Superior temporal gyrus (tissue), 1 donor: ENCODE results near the gene EIF2AK3.
A peak's percentile ranks its signal among the peaks of the same experiment; 100 is the strongest.
"Not testable (repeated sequence)": the region's sequence is repeated elsewhere in the genome, so short reads cannot be mapped to it uniquely, and the experiment has no call there.

Experiments
- DNase-seq: peaks from one replicate; pipeline ENCODE4 v3.0.0-alpha.2; 2016; ENCODE audit errors: extremely low spot score

Gene EIF2AK3

DNA sequence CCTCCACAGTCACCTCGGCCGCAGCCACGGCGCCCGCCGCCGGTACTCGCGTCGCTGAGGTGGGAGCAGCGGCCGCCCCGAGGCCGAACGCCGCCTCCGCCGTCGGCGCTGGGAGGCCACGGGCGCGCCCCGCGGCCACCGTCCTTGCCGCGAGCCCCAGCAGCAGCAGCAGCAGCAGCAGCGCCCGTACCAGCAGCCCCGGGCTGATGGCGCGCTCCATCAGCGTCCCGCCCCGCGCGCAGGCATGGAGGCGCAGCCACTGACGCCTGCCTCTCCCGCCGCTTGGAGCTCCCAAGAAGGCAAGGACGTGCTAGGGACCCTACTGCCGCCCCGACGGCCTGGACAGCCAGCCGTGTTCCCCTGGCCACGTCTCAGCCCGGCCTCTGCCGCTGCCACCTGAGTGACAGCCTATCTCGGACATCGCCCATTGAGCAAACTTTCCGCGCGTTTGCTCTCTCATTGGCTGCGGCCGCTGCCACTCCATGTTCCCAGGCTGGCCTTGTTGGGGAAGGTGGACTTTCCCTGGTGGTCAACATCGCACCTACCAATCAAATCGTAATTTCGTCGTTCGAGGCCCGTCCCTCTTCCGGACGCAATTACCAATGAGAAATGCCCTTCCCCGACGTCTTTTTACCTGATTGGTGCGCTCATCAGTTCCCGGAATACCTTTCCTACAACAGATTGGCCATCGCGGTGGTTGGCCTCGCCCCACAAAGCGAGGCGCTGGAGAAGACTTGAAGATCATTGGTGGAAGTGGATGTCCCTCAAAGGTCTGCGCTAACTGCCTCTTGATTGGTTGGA, at the start of gene EIF2AK3:
Gene EIF2AK3 (minus strand): TSS at position 410 of the 801 bp plus-strand sequence. CDS start 190 bp downstream, at position 220.
- peak; percentile 100 for DNase-seq

DNA sequence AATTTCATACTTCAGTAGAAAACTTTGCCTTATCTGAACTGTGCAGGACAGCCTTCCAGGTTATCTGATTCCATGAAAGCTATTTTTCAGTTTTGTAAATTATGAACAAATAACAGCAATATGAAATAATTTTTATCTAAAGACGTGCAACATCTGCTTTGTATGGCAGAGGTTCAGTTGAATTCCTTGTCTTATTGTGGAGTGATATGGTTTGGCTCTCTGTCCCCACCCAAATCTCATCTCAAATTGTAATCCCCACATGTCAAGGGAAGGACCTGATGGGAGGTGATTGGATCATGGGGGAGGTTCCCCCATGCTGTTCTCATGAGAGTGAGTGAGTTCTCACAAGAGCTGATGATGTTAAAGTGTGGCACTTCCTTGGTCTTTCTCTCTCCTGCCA, 46.1 kb upstream of the EIF2AK3 start:
- no peak for DNase-seq

DNA sequence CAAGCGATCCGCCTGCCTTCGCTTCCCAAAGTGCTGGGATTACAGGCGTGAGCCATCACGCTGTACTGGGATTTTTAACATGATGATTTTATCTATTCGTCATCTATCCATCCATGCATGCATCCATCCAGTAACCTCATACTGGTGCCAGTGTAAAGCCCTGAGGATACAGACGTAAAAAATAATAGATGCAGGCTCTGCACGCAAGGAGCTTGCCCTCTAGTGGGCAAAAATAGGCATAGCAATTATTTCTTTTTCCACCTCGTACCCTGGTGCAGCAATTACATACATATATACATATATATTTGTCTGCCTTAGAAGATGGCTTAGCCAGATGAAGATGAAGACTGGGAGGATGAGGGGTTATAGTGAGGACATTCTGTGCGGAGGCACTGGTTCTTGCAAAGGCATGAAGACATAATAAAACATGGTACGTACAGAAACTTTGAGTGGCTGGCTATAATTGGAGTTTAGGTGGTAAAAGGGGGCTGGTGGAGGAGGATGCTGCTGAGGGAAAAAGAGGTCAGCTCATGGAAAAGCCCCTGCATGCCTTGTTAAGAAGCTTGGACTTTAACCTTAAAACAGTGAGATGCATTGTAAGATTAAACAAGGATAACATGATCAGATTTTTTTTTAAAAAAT, 44.6 kb upstream of the EIF2AK3 start:
- DNase-seq, result peak; percentile 80

DNA sequence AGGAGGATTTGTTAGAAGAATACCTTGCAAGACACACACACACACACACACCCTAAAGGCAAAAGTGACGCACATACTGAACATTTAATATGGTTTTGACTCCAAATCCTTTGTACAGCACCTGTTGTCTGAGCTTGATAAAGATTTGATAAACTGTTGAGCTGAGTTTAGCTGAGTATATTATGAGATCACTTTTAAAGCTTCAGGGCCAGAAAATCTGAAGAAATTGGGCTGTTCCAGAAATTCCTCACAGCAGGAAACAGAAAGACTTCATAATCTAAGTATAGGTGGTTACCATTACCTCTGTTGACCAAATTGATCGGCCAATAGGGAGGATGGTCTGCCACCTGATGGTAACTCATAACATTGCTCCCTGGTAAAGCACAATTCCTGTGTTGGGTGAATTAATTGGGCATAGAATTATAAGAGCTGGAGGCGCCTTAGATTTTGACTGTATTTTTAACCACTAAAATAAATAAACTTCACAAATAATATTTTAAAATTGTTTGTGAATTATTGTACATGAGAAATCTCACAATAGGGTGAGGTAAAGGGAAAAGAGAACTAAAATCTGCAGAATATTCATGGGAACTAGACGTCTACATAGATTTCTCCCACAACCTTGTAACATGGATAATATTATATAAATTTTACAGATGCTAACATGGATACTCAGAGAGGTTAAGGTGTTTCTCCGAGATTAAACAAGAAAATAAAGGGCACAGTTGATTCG, 42.4 kb upstream of the EIF2AK3 start:
- peak; percentile 37 for DNase-seq

DNA sequence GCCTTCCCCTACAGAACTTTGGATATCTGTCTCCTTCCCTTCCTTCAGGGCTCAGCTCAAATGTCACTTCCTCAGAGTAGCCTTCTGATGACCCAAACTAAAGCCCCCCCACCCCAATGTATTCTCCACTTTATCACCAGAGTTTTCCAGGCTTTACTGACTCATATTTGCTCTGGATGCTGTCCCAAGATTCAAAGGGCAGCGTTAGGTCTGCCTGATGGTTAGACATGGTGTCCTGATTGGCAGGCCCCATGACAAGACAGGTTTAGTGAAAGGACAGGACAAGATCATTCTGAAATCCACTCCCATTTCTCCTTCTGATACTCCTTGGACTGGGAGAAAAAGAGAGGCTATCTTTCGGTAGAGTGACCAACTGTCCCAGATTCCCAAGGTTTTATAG, 41.6 kb upstream of the EIF2AK3 start:
- no peak for DNase-seq

DNA sequence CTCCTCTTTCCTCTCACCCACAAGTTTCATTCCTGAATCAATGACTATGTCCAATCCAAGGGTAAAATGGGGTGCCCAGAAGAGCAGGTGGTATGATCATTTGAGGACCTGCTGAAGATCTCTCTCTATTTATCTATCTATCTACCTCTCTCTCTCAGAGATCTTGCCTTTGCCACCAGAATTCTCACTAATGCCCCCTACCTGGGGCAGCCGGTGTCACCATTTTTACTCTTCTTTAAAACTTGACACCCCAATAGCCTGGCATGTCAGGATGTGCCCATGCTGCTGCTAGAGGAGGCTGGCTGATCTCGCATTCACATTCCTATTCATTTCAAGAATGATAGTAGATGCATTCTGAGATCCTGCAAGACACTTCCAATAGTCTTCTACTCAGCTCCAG, 40.0 kb upstream of the EIF2AK3 start:
- no peak for DNase-seq

DNA sequence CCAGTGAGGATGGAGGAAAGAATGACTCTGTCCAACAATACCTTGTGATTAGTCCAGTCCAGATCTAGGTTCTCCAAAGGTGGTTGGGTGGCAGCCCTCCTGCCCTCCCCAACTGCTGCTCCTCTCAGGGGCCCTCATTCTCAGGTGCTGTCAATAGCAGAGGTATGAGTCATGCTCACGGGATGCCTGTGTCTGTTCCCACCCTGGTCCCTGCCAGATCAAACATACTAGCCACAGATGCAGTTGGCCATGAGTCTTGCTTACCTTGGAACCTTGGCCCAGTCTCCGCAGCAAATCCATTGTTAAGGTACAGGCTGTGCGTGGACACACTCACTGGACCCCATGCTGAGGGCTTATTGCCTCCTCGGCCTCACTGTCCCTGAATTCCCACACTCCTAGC, 39.3 kb upstream of the EIF2AK3 start:
- no peak for DNase-seq

DNA sequence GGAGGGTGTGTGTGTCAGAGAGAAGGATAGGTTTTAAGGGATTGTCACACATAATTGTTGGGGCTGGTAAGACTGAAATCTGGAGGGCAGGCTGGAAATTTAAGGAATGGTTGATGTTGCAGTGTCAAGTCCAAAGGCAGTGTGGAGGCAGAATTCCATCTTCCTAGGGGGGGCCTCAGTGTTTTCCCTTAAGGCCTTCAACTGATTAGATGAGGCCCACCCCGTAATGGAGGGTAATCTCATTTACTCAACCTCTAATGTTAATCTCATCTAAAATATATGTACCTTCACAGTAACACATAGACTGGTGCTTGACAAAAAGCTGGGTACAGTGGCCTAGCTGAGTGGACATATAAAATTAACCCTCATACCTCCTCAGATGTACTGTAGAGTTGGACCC, 33.4 kb upstream of the EIF2AK3 start:
- no peak for DNase-seq

DNA sequence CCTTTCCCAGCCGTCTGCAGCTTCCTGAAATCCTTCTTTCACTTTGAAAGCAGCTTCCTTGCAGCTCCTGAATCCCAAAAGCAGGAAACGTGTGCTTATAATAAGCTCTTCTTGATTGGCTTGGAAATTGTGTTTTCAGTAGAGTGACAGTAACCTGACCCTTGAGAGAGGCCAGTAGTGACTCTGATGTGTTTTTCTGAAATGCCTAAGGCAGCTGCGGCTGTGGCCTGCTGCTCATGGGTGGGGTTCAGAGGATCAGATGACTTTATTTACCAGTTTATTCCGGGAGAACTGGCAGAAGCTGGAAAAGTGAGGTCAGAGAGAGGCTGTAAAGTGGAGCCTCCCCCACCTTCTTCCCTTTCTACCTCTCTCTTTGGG, 32.3 kb upstream of the EIF2AK3 start:
- no peak for DNase-seq

DNA sequence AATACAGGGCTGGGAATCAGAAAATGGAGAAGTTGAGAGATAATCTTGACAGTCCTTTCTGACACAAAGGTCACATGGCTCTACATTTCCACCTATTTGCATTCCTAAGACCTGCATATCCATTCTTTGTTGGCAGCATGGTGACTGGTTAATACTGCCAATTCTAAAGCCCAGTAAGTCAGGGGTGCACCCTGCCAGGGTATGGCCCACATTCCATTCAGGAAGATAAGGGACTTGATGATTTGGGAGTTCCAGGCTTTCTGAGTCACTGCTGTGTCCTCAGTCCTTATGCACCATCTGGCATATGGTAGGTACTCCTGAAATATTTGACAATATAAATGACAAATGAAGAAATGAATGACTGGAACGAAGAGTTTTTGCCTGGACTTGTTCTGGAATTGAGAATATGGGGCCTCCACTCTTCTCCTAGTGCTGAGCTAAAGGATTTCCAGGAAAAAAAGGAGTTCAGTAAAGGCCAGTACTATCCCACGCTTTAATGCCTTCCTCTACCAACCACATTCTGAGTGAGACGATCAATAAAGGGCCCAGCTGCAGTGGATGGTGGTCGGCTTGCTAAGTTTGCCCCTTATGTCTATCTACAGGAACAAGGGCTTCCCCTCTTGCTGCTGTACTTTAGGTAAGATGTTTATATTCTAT, 31.7 kb upstream of the EIF2AK3 start:
- no peak for DNase-seq

DNA sequence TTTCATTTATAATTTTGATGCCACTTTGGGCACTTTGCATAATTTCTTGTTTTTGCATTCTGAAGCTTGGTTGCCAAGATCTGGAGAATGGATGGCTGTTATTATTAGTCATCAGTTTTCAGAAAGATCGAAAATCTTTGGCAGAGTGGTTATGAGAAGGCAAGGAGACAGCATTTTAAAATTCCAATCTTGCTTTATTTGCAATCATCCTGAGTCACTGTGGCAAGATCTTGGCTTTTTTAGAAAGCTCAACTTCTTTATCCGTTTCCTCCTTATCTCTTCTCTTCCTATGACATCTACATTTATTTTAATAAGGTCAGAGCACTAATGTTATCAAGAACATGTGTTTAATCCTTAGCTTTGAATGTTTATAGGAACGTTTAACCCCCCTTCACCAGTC, 31.1 kb upstream of the EIF2AK3 start:
- DNase-seq, result no peak

DNA sequence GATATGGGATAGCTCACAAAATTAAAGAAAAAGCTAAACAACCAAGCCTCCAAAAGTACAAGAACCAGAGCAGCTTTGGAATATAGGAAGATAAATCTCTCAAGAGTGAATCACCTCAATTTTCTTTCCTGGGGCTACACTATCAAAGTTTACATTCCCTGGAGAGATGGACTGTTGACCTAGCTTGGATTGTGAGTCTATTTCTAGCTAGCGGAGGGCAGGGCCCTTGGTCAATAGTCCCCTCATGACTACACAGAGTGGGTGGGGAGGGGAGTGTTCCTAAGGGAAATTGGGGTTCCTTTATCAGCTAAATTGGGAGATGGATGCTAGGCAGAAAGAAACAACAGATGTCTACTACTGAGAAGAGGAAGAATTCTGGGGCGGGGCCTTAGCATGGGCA, 29.9 kb upstream of the EIF2AK3 start:
- DNase-seq, result no peak

DNA sequence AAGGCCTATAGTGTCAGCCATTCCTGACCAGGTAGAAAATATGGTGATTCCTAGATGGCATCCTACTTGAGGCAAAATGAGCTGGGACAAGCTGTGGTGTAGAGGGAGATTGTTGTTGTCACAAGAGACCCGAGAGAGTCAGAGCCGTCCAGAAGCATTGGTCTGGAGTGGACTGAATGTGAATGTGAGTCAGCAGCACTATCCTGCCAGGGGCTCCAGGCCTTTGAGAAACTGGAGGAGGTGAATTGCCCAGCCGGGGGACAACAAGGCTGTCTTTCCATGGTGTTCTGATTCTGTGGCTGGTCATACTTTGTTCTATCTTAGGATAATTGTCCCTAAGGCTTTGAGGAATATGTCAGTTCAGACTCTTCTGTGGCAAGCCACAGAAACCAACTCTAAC, 29.4 kb upstream of the EIF2AK3 start:
- DNase-seq, result no peak

DNA sequence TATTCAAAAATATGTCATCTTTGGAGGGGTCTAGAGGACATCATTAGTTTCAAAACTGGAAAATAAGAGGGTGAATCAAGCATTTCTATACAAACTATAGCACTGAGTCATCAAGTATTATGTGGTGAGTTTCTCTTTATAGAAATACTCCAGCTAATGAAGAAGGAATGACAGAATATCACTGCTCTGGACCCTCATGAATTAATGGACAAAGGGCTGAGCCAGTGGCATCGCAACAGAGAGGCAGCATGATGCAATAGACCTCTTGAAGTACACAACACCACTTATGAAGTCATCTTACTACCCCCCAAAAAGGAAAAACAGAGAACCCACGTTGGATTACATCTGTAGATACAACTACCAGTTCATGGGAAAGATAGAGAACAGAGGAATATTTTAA, 27.4 kb upstream of the EIF2AK3 start:
- no peak for DNase-seq

DNA sequence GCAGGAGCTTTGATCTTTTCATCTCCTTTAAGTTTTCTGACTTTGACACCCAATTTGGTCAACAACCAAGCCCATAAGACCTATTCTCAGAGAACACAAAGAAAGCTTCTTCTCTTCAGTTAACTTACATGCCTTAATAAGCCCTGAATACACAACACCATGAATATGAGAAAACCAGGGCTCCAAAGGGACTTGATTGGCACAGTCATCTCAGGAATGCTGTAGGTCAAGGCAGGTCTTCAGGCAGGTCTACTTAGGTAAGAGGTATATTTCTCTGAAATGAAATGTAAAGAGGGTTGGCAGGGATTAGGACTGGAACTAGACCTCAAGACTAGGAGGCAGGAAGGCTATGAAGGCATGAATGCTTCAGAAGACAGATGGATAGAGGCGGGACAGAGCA, 24.4 kb upstream of the EIF2AK3 start:
- no peak for DNase-seq

DNA sequence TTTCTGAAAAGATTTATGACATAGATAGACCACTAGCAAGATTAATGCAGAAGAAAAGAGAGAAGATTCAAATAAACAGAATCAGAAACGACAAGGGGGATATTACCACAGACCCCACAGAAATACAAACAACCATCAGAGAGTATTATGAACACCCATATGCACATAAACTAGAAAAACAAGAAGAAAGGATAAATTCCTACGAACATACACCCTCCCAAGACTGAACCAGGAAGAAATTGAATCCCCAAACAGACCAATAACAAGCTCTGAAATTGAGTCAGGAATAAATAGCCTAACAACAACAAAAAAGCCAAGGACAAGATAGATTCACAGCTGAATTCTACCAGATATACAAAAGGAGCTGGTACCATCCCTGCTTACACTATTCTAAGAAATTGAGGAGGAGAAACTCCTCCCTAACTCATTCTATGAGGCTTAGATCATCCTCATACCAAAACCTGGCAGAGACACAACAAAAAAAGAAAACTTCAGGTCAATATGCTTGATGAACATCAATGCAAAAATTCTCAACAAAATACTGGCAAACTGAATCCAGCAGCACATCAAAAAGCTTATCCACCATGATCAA, 18.1 kb upstream of the EIF2AK3 start:
- not testable (repeated sequence) for DNase-seq

DNA sequence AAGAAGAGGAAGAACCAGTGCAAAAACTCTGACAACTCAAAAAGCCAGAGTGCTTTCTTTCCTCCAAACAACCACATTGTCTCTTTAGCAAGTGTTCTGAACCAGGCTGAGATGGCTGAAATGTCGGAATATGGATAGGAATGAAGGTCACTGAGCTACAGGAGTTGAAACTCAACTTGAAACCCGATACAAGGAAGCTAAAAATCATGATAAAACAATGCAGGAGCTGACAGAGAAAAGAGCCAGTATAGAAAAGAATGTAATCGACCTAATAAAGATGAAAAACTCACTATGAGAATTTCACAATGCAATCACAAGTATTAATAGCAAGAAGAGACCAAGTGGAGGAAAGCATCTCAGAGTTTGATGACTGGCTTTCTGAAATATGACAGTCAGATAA, 15.0 kb upstream of the EIF2AK3 start:
- no peak for DNase-seq

DNA sequence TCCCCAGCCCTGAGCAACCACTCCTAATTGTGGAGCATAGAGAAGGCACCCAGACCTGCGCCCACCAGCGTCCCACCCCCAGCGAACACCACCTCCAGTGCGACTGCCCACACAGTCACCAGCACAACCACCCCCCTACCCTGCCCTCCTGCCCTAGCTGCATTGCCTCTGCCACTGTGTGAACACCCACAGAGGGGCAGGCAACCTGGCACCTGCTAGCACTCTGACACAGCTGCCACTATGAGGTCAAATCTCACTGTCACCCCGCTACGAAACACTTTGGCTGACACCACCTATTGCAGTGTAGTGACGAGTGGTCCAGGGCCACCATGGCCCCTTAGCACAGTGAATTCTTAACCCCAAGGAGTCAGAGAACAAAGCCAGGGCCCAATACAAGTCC, 14.1 kb upstream of the EIF2AK3 start:
- DNase-seq, result no peak

DNA sequence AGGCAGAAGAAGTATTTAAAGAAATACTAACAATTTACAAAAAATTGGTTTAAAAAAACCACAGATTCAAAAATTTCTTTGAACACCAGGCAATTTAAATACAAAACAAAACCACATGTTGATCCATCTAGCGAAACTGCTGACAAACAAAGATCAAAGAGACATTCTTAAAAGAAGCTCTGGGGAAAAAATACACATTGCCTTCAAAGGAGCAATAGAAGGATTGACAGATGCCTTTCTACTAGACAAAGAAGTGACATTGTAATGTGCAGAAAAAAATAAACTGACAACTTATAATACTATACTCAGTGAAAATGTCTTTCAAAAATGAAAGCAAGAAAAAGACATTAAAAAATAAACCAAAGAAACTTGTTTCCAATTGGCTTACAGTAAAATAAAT, 12.6 kb upstream of the EIF2AK3 start:
- DNase-seq, result no peak

DNA sequence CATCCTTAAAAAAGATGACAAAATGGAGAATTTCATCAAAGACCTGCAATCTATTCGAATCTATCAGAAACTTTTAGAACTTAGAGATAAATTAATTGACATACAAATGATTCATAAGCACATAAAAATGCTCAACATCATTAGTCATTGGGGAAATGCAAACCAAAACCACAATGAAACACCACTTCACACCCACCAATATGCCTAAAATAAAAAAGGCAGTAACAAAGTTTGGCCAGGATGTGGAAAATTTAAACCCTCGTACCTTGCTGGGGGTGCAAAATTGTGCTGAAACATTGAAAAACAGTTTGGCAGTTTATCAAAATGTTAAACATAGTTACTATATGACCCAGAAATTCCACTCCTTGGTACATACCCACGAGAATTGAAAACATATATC, 11.5 kb upstream of the EIF2AK3 start:
- no peak for DNase-seq

DNA sequence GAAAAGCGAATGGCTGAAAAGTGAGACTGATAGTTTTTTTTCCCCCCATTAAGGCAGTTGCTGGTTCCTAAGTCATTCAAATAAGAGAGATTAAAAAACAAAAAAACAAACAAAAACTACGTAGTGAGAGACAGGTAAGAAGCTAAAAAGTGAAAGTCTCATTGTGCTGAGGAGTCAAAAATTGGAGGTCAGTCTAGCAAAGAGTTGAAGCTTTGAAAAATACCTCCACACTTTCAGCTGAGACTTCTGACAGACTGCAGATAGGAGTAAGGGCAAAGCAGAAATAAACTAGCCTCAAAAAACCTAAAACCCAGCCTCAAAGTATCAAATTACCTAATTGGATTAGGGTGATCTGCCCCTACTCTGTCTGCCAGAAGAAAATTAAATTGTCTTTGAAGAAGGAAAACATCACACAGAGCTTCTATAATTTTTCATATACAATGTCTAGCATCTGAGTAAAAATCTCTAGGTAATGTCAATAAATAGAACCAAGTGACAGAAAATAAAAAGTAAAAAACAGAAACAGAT, 10.9 kb upstream of the EIF2AK3 start:
- no peak for DNase-seq

DNA sequence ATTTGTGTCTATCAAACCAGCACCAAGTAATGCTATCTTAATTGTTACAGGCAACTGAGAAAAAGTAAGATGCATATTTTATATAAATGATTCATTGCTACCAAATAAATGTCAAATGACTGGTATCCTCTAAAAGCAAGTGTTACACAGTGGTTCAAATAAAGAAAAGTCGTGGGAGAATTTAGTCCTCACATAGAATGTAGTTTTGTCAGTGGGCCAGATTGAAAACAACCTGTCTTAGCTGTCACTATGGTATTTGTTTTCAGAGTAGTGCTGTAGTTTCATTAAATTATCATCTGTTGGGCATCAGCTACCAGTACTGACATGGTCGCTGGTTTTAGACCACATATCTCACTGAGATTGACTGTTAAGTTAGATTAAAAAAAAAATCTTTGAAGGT, 10.2 kb upstream of the EIF2AK3 start:
- DNase-seq, result no peak
